Suprapubic skin (tissue), 3 donors: Measurements from ENCODE around the gene CCDC197.

ENCODE experiments used
- CTCF ChIP-seq, 2 donors: fragments of 200-600 bp in 1 of 2; fragments of 450-650 bp in 1 of 2; sonication (generic) in 1 of 2; IDR thresholded peaks; one replicate each; pipeline ENCODE4 v1.5.1; 2016 to 2019; ENCODE audit warnings: antibody characterized with exemption in 2 of 2, mild to moderate bottlenecking in 1 of 2, moderate library complexity in 1 of 2
- POLR2A ChIP-seq, 2 donors: fragments of 450-650 bp; IDR thresholded peaks; one replicate each; pipeline ENCODE4 v1.6.1; 2017; ENCODE audit warnings: antibody characterized with exemption in 2 of 2, mild to moderate bottlenecking in 2 of 2, moderate library complexity in 2 of 2

DNA sequence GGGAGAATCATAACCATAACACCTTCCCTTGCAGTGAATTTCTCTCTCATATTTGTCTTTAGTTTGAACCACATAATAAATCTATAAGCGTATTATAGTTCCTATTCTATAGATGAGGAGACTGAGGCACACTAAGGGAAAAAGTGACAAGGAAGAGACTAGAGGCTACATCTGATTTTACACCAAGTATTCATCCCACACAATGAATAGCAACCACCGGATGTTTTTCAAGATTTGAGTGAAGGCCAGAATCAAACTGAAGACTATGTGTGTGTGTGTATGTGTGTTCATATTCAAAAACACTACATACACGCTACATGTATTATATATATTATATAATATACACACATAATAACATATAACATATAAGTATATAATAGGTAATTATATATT is 25.5 kb upstream of the CCDC197 start:
- TF ChIP-seq POLR2A (IDR thresholded peaks at IDR 0.05) (no peak), CTCF (IDR thresholded peaks at IDR 0.05) (no peak)
